RPMI7951 (cell line): ENCODE measurements around the gene SMIM32. TPM values are rescaled to one million over a fixed set of nuclear protein-coding genes. Genes with fewer than 3 reads are reported as not detected.

Experiments used
- DNase-seq: peaks from one replicate; pipeline ENCODE4 v3.0.0-alpha.2; 2012; ENCODE audit warnings: low read depth
- total RNA-seq: library from RNA; depleted of rRNA; stranded (reverse); fragments of >200 nt; shearing (Covaris generic); gene quantifications from 2 replicates; pipeline ENCODE4 v1.2.3, GENCODE V29; 2014

The SMIM32 gene
- total RNA-seq, 1 experiment from 2014 or later: not detected

DNA sequence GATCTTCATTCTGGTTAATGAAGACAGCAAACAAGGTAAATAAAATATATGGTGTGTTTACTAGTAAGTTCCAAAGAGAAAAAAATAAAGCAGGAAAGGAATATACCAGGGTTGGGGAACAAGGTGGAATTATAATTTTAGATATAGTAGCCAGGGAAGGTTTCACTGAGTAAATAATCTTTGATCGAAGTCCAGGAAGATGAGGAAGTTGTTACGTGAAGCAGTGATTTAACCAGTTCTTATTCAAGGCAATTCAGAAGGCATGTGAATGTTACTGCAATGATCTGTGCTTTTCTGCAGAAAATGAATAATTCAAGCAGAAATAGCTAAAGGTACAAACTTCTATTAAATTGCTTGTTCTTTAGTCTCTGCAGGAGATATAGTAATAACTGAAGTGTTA is 6.2 kb downstream of the SMIM32 start:
- no peak for DNase-seq

DNA sequence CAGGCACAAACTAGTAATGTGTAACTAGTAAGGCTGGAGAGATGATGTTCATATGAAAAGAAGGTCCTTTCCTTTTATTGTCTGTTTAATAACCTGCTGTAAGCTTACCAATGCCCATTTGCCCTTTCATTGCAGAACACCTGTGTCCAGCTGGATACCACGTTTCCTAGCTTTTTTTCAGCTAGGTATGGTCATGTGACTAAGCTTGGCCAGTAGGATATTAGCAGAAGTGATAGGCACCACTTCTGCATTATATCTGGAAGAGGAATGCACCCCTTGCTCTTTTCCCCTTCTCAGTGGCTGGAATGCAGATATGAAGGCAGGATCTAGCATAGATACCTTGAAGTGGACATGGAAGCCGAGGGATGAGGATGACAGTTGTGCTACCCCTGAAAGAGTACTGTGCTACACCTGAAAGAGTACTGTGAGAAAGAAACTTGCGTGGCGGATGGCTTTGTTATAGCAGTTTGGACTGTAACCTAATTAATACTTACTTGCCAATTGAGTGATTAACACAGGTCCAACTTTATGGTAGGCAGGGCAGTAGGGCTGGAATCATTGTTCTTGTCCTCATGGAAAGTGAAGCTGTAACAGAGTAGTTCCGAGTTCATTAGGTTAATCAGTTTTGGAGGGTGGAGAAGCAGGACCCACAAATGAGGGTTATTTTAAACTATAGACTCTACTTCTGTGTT is 6.8 kb downstream of the SMIM32 start:
- DNase-seq: no peak

DNA sequence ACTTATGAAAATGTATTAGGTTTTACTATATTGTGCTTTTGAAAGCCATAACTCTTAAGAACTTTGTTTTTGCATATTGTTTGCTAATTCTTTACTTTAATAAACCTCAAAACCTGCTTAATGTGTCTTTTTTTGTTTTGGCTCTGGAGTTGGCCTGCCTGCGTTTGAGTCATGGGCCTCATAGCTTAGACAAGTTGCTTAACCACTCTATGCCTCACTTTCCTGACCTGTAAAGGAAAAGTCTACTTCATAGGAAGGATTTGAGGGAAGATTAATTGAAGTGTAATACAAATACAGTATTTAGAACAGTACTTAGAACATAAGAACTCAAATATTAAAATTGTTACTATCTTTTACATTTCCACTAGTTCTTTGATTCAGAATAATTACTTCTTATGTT is 10.3 kb downstream of the SMIM32 start:
- no peak for DNase-seq

DNA sequence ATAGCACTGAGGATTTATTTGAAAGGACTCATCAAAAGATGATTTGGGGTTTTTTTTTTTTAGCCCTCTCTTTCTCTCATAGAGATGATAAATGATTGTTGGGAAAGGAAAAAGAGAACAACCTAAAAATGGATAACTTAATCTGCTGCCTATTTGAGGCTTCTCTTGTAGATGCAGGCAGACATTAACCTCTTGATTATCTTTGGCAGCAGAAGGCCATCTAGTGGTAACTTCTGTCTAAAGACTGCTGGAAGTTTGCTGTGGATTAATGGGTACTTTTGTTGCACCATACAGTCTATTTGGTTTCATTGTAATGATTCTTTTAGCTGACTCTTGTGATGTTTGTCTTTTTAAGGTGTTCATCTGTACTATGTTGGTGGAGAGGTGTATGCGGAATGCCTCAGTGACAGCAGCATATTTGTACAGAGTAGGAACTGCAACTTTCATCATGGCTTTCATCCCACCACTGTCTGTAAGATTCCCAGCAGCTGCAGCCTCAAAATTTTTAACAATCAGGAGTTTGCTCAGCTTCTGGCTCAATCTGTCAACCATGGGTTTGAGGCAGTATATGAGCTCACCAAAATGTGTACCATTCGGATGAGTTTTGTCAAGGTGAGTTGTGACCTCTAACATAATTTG is 18.8 kb downstream of the SMIM32 start:
- DNase-seq: peak; percentile 31

DNA sequence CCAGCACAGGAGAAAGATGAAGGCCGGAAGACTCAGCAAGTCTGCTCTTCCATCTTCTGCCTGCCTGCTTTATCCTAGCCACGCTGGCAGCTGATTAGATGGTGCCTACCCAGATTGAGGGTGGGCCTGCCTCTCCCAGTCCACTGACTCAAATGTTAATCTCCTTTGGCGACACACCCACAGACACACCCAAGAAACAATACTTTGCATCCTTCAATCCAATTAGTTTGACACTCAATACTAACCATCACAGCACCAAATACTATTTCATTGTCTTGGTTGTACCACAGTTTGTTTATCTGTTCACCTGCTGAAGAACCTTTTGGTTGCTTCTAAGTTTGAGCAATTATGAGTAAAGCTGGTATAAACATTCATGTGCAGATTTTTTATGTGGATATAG is 23.7 kb downstream of the SMIM32 start:
- DNase-seq: no peak

DNA sequence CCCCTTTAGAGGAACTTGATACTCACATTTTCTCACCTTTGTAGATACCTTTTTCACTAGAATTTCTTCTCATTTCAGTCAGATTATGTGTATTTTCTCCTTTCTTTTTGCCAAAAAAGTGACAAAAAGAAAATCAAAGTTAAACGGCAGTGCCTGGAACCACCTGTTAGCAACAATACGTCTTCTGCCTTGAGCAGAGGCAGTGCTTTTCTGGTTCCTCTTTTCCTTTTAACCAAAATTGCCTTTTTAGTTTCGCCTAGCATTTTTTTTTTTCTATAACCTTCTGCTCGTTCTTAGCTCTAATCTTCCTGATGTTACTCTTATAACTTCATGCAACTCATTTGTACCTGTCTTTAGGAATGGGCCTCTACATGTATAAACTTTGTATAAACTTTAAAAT is 26.1 kb downstream of the SMIM32 start:
- DNase-seq: no peak

DNA sequence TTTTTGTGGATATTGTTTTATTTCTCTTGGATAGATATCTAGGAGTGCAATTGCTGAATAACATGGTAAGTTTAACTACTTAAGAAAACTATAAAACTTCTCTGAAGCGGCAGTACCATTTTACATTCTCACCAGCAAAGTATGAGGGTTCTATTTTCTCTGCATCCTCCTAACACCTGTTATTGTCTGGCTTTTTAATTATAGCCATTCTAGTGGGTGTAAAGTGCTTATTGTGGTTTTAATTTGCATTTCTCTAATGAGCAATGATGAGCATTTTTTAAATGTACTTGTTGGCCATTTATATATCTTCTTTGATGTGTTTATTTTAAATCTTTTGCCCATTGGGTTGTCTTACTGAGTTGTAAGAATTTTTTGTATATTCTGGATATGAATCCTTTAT is 28.7 kb downstream of the SMIM32 start:
- DNase-seq: no peak

DNA sequence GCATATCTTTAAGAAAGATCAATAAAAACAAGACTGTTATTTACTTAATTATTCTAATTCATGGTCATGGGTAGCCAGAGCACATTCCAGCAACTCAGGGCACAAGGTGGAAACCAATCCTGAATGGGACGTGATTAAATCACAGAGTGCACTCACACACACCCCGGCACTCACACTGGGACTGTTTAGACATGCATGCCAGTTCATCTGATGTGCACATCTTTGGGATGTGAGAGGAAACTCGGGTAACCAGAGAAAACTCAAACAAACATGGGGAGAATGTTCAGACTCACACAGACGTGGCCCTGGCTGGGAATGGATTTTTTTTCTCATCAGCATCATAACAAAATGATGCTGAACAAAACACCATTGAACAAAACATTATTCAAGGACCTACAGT is 31.0 kb downstream of the SMIM32 start:
- no peak for DNase-seq

DNA sequence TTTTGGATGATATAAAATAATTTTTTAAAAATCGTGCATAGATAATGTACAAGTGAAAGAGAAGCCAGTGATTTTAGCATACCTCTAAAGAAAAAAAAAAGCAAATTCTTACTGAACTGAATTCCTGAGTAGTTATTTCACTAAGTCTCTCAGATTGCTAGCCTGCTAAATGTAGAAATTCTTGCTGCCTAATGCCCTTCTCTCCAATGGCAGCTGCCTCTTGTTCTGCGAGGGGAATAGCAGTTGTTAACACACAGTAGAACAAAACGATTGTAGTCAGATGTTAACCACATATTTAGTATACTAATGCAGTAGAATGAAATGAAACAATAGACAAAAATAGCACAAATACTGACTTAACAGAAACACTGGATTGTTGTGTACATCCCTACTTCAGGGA is 33.5 kb downstream of the SMIM32 start:
- DNase-seq: no peak

DNA sequence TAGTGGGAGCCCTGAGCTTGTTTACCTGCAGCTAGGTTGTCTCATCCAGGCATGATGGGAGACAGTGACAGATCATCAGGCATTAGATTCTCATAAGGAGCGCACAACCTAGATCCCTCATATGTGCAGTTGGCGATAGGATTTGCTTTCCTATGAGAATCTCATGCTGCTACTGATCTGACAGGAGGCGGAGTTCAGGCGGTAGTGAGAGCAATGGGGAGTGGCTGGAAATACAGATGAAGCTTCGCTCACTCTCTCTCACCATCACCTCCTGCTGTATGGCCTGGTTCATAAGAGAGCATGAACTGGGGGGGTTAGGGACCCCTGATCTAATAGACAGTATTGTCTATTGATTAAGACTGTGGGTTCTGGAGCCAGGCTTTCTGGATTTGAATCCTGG is 35.4 kb downstream of the SMIM32 start:
- DNase-seq: no peak

DNA sequence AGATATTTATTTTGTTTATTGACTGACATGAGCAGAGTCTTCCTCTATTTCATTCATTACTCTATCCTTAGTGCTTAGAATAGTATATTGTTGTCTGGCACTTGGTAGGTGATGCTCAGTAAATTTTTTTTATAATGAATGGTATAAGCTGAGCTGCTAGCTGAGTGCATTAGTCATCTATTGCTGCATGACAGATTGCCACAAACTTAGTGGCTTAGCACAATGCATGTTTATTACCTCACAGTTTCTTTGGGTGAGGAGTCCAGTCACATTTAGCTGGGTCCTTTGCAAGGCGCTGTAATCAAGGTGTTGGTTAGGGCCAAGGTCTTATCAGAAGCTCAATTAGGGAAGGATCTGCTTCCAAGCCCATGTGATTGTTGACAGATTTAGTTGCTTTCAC is 37.2 kb downstream of the SMIM32 start:
- DNase-seq: peak; percentile 4

DNA sequence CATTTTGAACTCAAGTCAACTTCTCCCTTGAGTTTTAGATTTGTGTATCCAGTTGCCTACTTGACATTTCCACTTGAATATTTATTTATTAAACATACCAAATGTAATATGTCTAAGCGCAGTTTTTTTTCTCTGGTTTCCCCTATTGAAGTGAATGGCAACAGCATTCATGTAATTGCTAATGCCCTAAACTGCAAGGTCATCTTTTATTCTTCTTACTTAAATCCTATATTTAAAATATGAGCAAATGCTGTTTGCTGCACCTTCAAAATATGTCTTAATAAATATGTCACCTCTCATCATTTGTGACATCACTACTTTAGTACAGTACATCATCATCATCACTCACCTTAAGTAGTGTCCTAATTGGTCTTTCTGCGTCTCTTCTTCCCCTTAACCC is 37.9 kb downstream of the SMIM32 start:
- no peak for DNase-seq

DNA sequence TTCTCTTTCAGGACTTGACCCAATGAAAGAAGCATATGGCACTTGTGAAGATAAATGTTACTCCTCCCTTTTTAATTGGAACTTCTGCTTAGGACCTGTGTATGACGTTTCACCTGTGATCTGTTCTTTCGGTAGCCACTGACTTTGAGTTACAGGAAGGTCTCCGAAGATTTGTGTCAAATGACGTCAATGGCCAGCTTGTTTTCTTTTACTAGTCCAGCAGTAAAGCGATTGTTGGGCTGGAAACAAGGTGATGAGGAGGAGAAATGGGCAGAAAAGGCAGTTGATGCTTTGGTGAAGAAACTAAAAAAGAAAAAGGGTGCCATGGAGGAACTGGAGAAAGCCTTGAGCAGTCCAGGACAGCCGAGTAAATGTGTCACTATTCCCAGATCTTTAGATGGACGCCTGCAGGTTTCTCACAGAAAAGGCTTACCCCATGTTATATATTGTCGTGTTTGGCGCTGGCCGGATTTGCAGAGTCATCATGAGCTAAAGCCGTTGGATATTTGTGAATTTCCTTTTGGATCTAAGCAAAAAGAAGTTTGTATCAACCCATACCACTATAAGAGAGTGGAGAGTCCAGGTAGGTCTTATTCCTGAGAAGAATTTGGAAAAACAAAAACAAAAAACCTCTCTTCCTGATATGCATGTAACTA is 39.3 kb downstream of the SMIM32 start:
- DNase-seq: no peak

DNA sequence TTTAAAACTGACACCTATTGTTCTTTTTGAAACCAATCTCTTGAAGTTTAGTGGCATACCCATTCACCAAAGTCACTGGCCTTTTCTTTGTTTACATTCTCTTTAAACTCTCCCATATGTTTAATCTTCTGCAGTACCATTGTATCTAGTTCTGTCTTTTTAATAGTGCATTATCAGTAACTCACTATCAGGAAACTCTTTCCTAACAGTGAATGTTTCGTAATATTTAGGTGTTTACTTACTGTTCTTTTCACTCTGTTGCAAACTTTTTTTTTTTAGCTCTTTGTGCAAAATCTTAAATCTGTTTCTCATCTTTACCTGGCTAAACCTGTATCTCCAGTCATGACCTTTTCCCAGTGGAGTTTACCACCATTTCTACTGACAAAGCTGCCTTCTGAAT is 43.1 kb downstream of the SMIM32 start:
- no peak for DNase-seq

DNA sequence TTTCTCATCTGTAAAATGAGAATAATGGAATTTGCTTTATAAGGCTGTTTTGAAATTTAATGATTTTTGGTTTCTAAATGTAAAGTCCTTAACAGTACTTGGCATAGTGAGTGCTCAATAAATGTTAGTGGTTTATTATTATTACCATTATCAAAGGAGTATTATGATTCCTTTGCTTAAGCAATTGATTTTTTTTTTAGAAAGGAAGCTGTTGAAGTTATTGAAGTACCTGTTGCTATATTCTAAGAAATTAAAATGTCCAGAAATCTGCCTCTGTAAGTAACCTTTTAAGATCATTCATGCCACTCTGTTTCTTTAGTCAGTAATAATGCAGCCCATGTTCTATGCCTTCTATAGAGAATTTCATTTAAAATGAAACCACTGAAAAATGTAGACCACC is 45.3 kb downstream of the SMIM32 start:
- no peak for DNase-seq

DNA sequence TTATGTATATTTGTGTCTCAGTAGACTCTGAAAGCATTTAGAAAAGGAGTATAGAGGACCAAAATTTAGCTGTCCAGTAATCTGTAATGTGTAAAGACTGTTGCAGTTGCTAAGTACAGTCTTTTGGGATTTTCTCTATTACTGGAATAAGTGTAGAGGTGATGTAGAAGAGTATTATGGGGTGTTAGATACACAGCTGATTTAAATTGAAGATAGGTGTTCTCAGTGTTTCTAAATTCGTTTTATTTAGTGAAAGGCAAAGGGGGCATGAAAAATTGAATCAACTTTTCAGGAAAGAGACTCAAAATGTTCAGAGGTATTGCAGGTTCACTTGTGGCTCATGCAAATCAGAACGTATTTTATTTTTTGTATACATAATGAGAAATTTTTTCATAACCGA is 46.8 kb downstream of the SMIM32 start:
- DNase-seq: no peak

DNA sequence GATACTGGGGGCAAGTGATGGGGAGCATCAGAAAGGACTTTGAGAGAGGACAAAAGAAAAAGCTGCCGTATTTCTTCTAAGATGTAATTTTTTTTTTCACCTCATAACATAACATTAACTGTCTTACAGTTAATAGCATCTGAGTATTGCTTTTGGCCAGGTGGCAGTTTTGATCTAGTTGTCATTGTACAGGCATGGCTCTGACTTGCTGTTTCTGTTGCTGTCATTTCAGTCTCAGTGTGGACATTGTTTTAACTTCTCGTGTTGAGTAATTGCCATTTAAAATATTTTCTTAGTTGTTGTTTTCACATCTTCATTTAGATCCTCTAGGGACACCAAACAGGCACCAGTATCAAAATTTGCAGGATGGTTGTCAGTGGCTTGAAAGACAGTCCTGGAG is 47.9 kb downstream of the SMIM32 start:
- DNase-seq: no peak

DNA sequence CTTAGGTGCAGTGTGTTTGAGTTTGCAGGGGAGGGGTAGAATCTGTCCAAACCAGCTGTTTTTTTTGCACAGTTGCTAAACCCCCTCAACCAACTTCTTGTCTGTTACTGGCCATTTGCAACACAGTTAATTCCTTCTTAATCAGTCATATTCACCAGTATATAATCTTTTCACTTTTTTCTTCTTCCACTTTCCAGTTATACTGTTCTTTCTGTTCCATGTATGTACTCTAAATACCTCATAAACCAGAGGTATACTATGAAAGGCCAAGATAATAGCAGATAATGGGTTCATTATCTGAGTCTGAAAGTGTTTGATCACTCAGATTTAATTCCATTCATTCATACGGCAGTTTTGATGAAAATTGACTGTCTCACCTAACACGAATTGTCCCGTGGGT is 49.2 kb downstream of the SMIM32 start:
- no peak for DNase-seq

DNA sequence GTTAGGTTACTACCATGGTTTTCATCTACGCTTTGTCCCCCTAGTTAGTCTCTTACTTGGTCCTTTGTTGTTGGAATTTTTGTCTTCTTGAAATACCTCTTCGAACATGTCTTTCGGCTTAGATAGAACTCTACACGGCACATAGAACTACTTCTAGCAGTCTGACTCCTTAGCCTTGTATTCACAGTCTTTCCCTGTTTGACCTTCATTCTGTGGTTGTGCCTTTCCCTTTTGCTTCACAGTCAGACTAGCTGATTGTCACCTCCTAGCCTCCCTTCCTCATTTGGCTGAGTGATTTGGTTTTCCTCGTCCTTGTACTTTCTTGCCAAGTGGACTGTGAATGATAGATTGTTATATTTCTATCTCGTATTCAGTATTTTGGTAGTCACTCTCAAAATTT is 49.6 kb downstream of the SMIM32 start:
- DNase-seq: no peak

DNA sequence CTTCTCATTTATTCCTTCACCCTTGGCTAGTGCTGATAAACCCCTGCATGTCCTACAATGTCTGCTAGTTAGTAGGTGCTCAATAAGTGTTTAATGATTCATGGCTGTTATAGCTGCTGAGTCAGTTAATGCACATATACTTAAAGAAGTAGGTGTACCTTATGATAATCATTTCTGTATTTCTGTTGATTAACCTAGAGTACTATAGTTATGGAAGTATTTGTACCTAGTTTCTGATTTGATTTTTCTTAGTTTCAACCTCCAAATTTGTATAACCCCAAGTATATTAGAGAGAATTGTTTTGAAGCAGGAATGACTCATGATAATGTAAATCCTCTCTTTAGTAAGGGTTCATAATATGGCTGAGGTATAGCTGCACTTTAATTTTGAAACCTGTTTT is 51.4 kb downstream of the SMIM32 start:
- no peak for DNase-seq
